ENCODE data around the gene UGT2A2.

UGT2A2 gene

GRCh38 chr4:69568787-69569186 is 70.7 kb downstream of the UGT2A2 start:
- no peak for DNase-seq

- no peak for DNase-seq
Measured at GRCh38 chr4:69563424-69563823, 76.0 kb downstream of the UGT2A2 start.

- no peak for DNase-seq
Measured at GRCh38 chr4:69549651-69550050, 89.8 kb downstream of the UGT2A2 start.

- DNase-seq = no peak
Measured at GRCh38 chr4:69546134-69546765, 93.2 kb downstream of the UGT2A2 start.

Measured in NCI-H1694 treated with DMSO at 0.1 percent for 48 hours (cell line).